Stomach (tissue), 9 donors: ENCODE measurements around the gene ZNF304. TPM values are rescaled to one million over a fixed set of nuclear protein-coding genes. Genes with fewer than 3 reads are reported as not detected.

Experiments used
- DNase-seq, 2 donors: peaks; one replicate each; pipeline versions ENCODE4 v3.0.0 to v3.0.0-alpha.2; 2013 to 2019
- H3K27ac ChIP-seq, 5 donors: fragments of 200-600 bp in 4 of 5; sonication (generic) in 4 of 5; one replicate each; pipeline ENCODE4 v1.5.1; 2013 to 2019; ENCODE audit warnings: mild to moderate bottlenecking in 1 of 5, moderate library complexity in 1 of 5
- H3K27me3 ChIP-seq, 3 donors: fragments of 200-600 bp; sonication (generic); one replicate each; pipeline ENCODE4 v1.5.1; 2017 to 2019; ENCODE audit warnings: mixed run types in 1 of 3
- H3K36me3 ChIP-seq, 4 donors: fragments of 200-600 bp; sonication (generic); 1 replicate in 3 of 4; 2 replicates in 1 of 4; pipeline ENCODE4 v1.5.1; 2016 to 2019
- H3K4me1 ChIP-seq, 4 donors: fragments of 200-600 bp; sonication (generic); one replicate each; pipeline ENCODE4 v1.5.1; 2016 to 2019
- H3K4me3 ChIP-seq, 4 donors: fragments of 200-600 bp; sonication (generic) in 3 of 4; one replicate each; pipeline ENCODE4 v1.5.1; 2016 to 2019; ENCODE audit warnings: mild to moderate bottlenecking in 1 of 4
- H3K9me3 ChIP-seq, 4 donors: fragments of 200-600 bp; sonication (generic); one replicate each; pipeline ENCODE4 v1.5.1; 2016 to 2019
- CTCF ChIP-seq, 7 experiments: fragments of 450-650 bp in 4 of 7; fragments of 200-600 bp in 3 of 7; sonication (generic) in 3 of 7; IDR thresholded peaks; one replicate each; pipeline ENCODE4 v1.5.1; 2016 to 2019; ENCODE audit warnings: antibody characterized with exemption in 7 of 7, control low read depth in 2 of 7, mild to moderate bottlenecking in 1 of 7
- EP300 ChIP-seq: sonication (generic); formaldehyde crosslinking; IDR thresholded peaks from one replicate; pipeline ENCODE4 v1.6.1; 2017; ENCODE audit warnings: antibody characterized with exemption
- POLR2A ChIP-seq, 4 donors: fragments of 450-650 bp; IDR thresholded peaks; one replicate each; pipeline ENCODE4 v1.6.1; 2016; ENCODE audit warnings: antibody characterized with exemption in 4 of 4, control low read depth in 2 of 4, mild to moderate bottlenecking in 1 of 4, moderate library complexity in 1 of 4
- POLR2AphosphoS5 ChIP-seq, 3 donors: sonication (generic); formaldehyde crosslinking; IDR thresholded peaks; one replicate each; pipeline ENCODE4 v1.6.1; 2016; ENCODE audit warnings: antibody characterized with exemption in 3 of 3
- WGBS, 5 donors: extraction: QIAGEN DNeasy Blood & Tissue Kit in 3 of 5; methylation state at CpG; one replicate each; pipeline versions ENCODE4 v1.1.5 to v1.1.7; 2013 to 2018; 5-methylcytosine and 5-hydroxymethylcytosine counted together
- intact Hi-C: fragments of 100-400 bp; cut with DNase I; formaldehyde crosslinking; loops from one replicate; pipeline ENCODE4 v1.15.1; 2023; ENCODE audit warnings: low total_unique reads
- polyA plus RNA-seq, 3 donors: library from polyadenylated mRNA; stranded (reverse); fragments of 200-250 nt; gene quantifications; one replicate each; pipeline ENCODE4 v1.2.3, GENCODE V29; 2013
- total RNA-seq, 5 donors: library from RNA; depleted of rRNA; stranded (reverse); fragments of >200 nt; gene quantifications; one replicate each; pipeline versions ENCODE4 v1.1.0 to v1.2.3, GENCODE V29; 2014 to 2016
- donor health status: healthy with polysubstance abuse.
- donor health status: Bipolar disorder and iron deficiency.
- donor health status: healthy.

ZNF304 gene
- total and polyA plus RNA-seq, 8 donors = 1.2 to 16.1 (median 3.2) TPM; not detected in 1

GRCh38 chr19:57357406-57357805 lies 6.3 kb downstream of the ZNF304 start:
- intact Hi-C loops = no loop called here
- H3K4me1 ChIP-seq = peaks cover under 1 to 14% (median 10%) of the 10 kb centered on the region in 4 donors
- DNase-seq = no peak
- H3K27me3 ChIP-seq = no peaks in the 10 kb centered on the region
- 95 to 100% (median 97%) methylated on average over 5 of the region's 5 CpGs for WGBS, 5 donors
- H3K4me3 ChIP-seq = no peak overlapping the region
- TF ChIP-seq POLR2AphosphoS5 (IDR thresholded peaks at IDR 0.05) = no peak
- H3K36me3 ChIP-seq = peaks cover 38 to 83% (median 65%) of the 10 kb centered on the region in 4 donors
- H3K9me3 ChIP-seq = peaks cover 24 to 97% (median 89%) of the 10 kb centered on the region in 4 donors
- H3K27ac ChIP-seq = no peak overlapping the region

- Histone ChIP-seq H3K9me3 (peaks cover 26 to 84% (median 75%) of the 10 kb centered on the region in 4 donors), H3K36me3 (peaks cover 34 to 65% (median 49%) of the 10 kb centered on the region in 4 donors), H3K27me3 (no peaks in the 10 kb centered on the region), H3K4me1 (peaks cover 4 to 16% (median 10%) of the 10 kb centered on the region in 4 donors), H3K4me3 (no peak overlapping the region), H3K27ac (no peak overlapping the region)
- intact Hi-C loops = no loop called here
- no peak for DNase-seq
- no peak for TF ChIP-seq EP300
- no peak for TF ChIP-seq POLR2AphosphoS5 (IDR thresholded peaks at IDR 0.05)
- TF ChIP-seq CTCF (IDR thresholded peaks at IDR 0.05) = no peak
- TF ChIP-seq POLR2A (IDR thresholded peaks at IDR 0.05) = no peak
Measured at GRCh38 chr19:57359300-57359699, 8.2 kb downstream of the ZNF304 start.

- peaks cover 4 to 20% (median 14%) of the 10 kb centered on the region in 4 donors for H3K4me1 ChIP-seq
- peaks cover 4 to 39% (median 20%) of the 10 kb centered on the region in 4 donors for H3K36me3 ChIP-seq
- intact Hi-C loops = no loop called here
- no peaks in the 10 kb centered on the region for H3K27me3 ChIP-seq
- WGBS, 5 donors = 65 to 79% (median 69%) methylated on average over 2 of the region's 2 CpGs
- H3K9me3 ChIP-seq = peaks cover 17 to 72% (median 54%) of the 10 kb centered on the region in 4 donors
- TF ChIP-seq CTCF (IDR thresholded peaks at IDR 0.05) = no peak
- no peak for TF ChIP-seq POLR2AphosphoS5 (IDR thresholded peaks at IDR 0.05)
- no peak for TF ChIP-seq POLR2A (IDR thresholded peaks at IDR 0.05)
- TF ChIP-seq EP300 = no peak
- H3K27ac ChIP-seq = peak overlapping the region in 4 of 5 donors; percentile 95 to 98 (median 96)
- H3K4me3 ChIP-seq = peak overlapping the region; percentile 82 to 86 (median 83)
- no peak for DNase-seq
Measured at GRCh38 chr19:57362419-57362818, 11.3 kb downstream of the ZNF304 start.

- H3K4me3 ChIP-seq = peak within 1 kb of the TSS; percentile 82 to 86 (median 83)
- H3K36me3 ChIP-seq = peaks cover 0 to 37% (median 17%) of the 10 kb centered on the region in 4 donors
- TF ChIP-seq POLR2AphosphoS5 (IDR thresholded peaks at IDR 0.05) (peak; percentile 85 to 97 (median 91)), CTCF (IDR thresholded peaks at IDR 0.05) (no peak)
- 1 to 2% (median 1%) methylated on average over 30 to 47 of the region's 47 CpGs for WGBS, 5 donors
- H3K4me1 ChIP-seq = peaks cover 4 to 20% (median 14%) of the 10 kb centered on the region in 4 donors
- DNase-seq = peak; percentile 99 to 100
- intact Hi-C loops = no loop called here
- H3K27ac ChIP-seq = peak within 1 kb of the TSS; percentile 92 to 98 (median 96)
- no peaks in the 10 kb centered on the region for H3K27me3 ChIP-seq
- H3K9me3 ChIP-seq = peaks cover 10 to 70% (median 51%) of the 10 kb centered on the region in 4 donors
Measured at GRCh38 chr19:57362997-57363687, 12.1 kb downstream of the ZNF304 start, which contains the start of the genes TRAPPC2B and ZNF547. TSS of gene TRAPPC2B (plus strand) at chr19:57363551. CDS start at chr19:57364834, 1,283 bp downstream. TSS of gene ZNF547 (plus strand) at chr19:57363551. CDS start at chr19:57368556, 5,005 bp downstream.
